OCI-LY3 (cell line): ENCODE data around the gene NABP2.
"Not testable (repeated sequence)": the region's sequence is repeated elsewhere in the genome, so short reads cannot be mapped to it uniquely, and the experiment has no call there.

Experiments
- H2AFZ ChIP-seq: fragments of 200-600, 300-600 bp; shearing (Covaris generic); 2 replicates; pipeline ENCODE4 v1.6.0; 2014; ENCODE audit warnings: antibody characterized with exemption, low read depth, low read length
- H3K27ac ChIP-seq: fragments of 200-600, 300-600 bp; sonication (generic); 2 replicates; pipeline ENCODE4 v1.5.1; 2014; ENCODE audit warnings: mild to moderate bottlenecking, low read length, moderate library complexity, mixed read lengths
- H3K27me3 ChIP-seq: fragments of 200-600, 300-600 bp; sonication (generic); 2 replicates; pipeline ENCODE4 v1.6.1; 2014; ENCODE audit warnings: low read depth, low read length, mixed read lengths
- H3K36me3 ChIP-seq: fragments of 200-600, 300-600 bp; sonication (generic); replicated peaks from 2 replicates; pipeline ENCODE3; 2014; ENCODE audit warnings: low read depth, low read length, mixed read lengths
- H3K4me1 ChIP-seq: fragments of 300-600, 200-600 bp; sonication (generic); 2 replicates; pipeline ENCODE4 v1.6.1; 2014; ENCODE audit warnings: low read length, mixed read lengths
- H3K4me2 ChIP-seq: fragments of 200-600, 300-600 bp; sonication (generic); 2 replicates; pipeline ENCODE4 v1.6.1; 2014; ENCODE audit warnings: low read length, mixed read lengths
- H3K4me3 ChIP-seq: fragments of 300-600, 200-600 bp; sonication (generic); 2 replicates; pipeline ENCODE4 v1.5.1; 2014; ENCODE audit warnings: antibody characterized with exemption, mild to moderate bottlenecking, low read length, moderate library complexity
- H3K79me2 ChIP-seq: fragments of 300-600, 200-600 bp; shearing (Covaris generic); 2 replicates; pipeline ENCODE4 v1.6.1; 2014; ENCODE audit warnings: mild to moderate bottlenecking, low read length, mixed read lengths
- H3K9ac ChIP-seq: fragments of 300-600, 200-600 bp; shearing (Covaris generic); 2 replicates; pipeline ENCODE4 v1.6.0; 2014; ENCODE audit warnings: mild to moderate bottlenecking, low read length, moderate library complexity
- H3K9me3 ChIP-seq: fragments of 200-600, 300-600 bp; shearing (Covaris generic); 2 replicates; pipeline ENCODE4 v1.6.1; 2014; ENCODE audit warnings: low read length, mixed read lengths; ENCODE audit not compliant: insufficient read depth
- H4K20me1 ChIP-seq: fragments of 200-600, 300-600 bp; sonication (generic); 2 replicates; pipeline ENCODE4 v1.6.1; 2016; ENCODE audit warnings: low read length, mixed read lengths; ENCODE audit not compliant: insufficient read depth
- CTCF ChIP-seq: fragments of 200-600, 300-600 bp; sonication (generic); IDR thresholded peaks from 2 replicates; pipeline ENCODE4 v1.5.1; 2014; ENCODE audit warnings: antibody characterized with exemption, low read length, low read depth
- EZH2phosphoT487 ChIP-seq: fragments of 200-600 bp; shearing (Covaris generic); IDR thresholded peaks from 2 replicates; pipeline ENCODE4 v1.6.1; 2018; ENCODE audit warnings: antibody characterized with exemption, mixed run types, low read depth

The NABP2 gene

GRCh38 chr12:56260380-56260779 is 36.2 kb downstream of the NABP2 start:
- Histone ChIP-seq H3K4me1 (peaks cover 10% of the 10 kb centered on the region), H3K4me2 (no peak overlapping the region), H3K36me3 (peaks cover 16% of the 10 kb centered on the region), H3K9ac (no peak overlapping the region), H3K27me3 (no peaks in the 10 kb centered on the region), H3K79me2 (peaks cover 21% of the 10 kb centered on the region), H3K27ac (no peak overlapping the region), H3K9me3 (no peaks in the 10 kb centered on the region), H2AFZ (no peak overlapping the region), H4K20me1 (no peaks in the 10 kb centered on the region), H3K4me3 (no peak overlapping the region)
- TF ChIP-seq CTCF (no peak), EZH2phosphoT487 (no peak)

GRCh38 chr12:56260921-56261320 is 36.8 kb downstream of the NABP2 start:
- no peak for TF ChIP-seq EZH2phosphoT487
- no peak for TF ChIP-seq CTCF
- Histone ChIP-seq H4K20me1 (no peaks in the 10 kb centered on the region), H3K4me3 (no peak overlapping the region), H3K27ac (no peak overlapping the region), H3K4me2 (no peak overlapping the region), H3K9ac (no peak overlapping the region), H3K79me2 (peaks cover 21% of the 10 kb centered on the region), H3K27me3 (no peaks in the 10 kb centered on the region), H2AFZ (no peak overlapping the region), H3K4me1 (peaks cover 10% of the 10 kb centered on the region), H3K9me3 (no peaks in the 10 kb centered on the region), H3K36me3 (peaks cover 11% of the 10 kb centered on the region)

GRCh38 chr12:56261503-56262232 is 37.5 kb downstream of the NABP2 start:
- H3K9me3 ChIP-seq: no peaks in the 10 kb centered on the region
- no peaks in the 10 kb centered on the region for H3K27me3 ChIP-seq
- H4K20me1 ChIP-seq: no peaks in the 10 kb centered on the region
- peaks cover 15% of the 10 kb centered on the region for H3K79me2 ChIP-seq
- H3K27ac ChIP-seq: no peak overlapping the region
- H3K4me2 ChIP-seq: no peak overlapping the region
- TF ChIP-seq EZH2phosphoT487: no peak
- no peak for TF ChIP-seq CTCF
- no peak overlapping the region for H3K4me3 ChIP-seq
- H3K36me3 ChIP-seq: peaks cover 4% of the 10 kb centered on the region
- peaks cover 10% of the 10 kb centered on the region for H3K4me1 ChIP-seq
- H2AFZ ChIP-seq: no peak overlapping the region
- no peak overlapping the region for H3K9ac ChIP-seq

- H3K79me2 ChIP-seq, H3K27ac ChIP-seq, H3K9me3 ChIP-seq, H4K20me1 ChIP-seq, H3K9ac ChIP-seq, H3K36me3 ChIP-seq, H3K4me3 ChIP-seq, H3K4me1 ChIP-seq, H3K27me3 ChIP-seq, H3K4me2 ChIP-seq, H2AFZ ChIP-seq: not testable (repeated sequence)
These were observed 38.8 kb downstream of the NABP2 start for GRCh38 chr12:56262955-56263354.

GRCh38 chr12:56266068-56266692 is 42.0 kb downstream of the NABP2 start:
- not testable (repeated sequence) for H3K9me3 ChIP-seq, H3K27me3 ChIP-seq, H3K79me2 ChIP-seq, H3K27ac ChIP-seq, H4K20me1 ChIP-seq, H3K4me1 ChIP-seq
- Histone ChIP-seq H3K4me2 (peak overlapping the region; percentile 67), H3K9ac (peak overlapping the region; percentile 65), H3K4me3 (peak overlapping the region; percentile 83), H2AFZ (peak overlapping the region; percentile 64), H3K36me3 (peaks cover 13% of the 10 kb centered on the region)
